Tibial nerve (tissue), 4 donors: Measurements from ENCODE around the gene MFRP.

ENCODE experiments used
- CTCF ChIP-seq, 5 experiments: fragments of 200-600 bp in 3 of 5; fragments of 450-650 bp in 2 of 5; sonication (generic) in 3 of 5; IDR thresholded peaks; one replicate each; pipeline ENCODE4 v1.5.1; 2016 to 2019; ENCODE audit warnings: antibody characterized with exemption in 5 of 5, mild to moderate bottlenecking in 3 of 5, moderate library complexity in 2 of 5
- EP300 ChIP-seq, 2 donors: sonication (generic); formaldehyde crosslinking; IDR thresholded peaks; one replicate each; pipeline ENCODE4 v1.6.1; 2017; ENCODE audit warnings: antibody characterized with exemption in 2 of 2, mild to moderate bottlenecking in 1 of 2
- POLR2A ChIP-seq, 2 donors: fragments of 450-650 bp; IDR thresholded peaks; one replicate each; pipeline ENCODE4 v1.6.1; 2017; ENCODE audit warnings: antibody characterized with exemption in 2 of 2, mild to moderate bottlenecking in 2 of 2, moderate library complexity in 2 of 2

DNA sequence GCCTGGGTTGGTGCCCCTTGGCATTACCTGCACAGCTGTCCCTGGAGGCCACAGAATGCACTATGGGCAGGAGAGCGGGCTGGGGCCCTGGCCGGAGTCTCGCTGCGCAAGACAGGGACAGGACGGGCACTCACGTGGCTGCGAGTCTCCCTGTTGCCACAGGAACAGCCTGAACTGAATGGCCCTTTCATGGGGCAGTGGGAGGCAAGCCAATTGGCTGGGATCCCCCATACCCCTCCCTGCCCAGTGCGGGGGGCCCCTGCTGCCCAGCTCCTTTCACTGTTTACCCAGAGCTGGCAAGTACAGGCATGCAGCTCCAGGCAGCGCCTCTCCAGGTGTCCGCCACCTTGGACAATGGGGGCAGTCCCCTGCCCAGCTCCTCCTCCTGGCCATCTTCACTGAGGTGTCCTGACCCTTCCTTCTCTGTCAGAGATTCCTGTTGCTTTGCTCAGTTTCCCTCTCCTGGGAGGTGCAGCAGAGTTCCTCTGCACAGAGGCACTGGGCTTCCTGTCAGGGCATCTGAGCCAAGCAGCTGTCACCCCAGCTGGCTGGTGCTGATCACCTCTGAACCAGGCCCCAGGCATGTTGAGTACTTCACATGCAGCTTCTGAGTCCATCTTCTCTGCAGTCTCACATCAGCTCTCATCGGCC, 29.8 kb upstream of the MFRP start:
- TF ChIP-seq EP300 (IDR thresholded peaks at IDR 0.05): peak; percentile 71 to 84
- no peak for TF ChIP-seq CTCF (IDR thresholded peaks at IDR 0.05)
- TF ChIP-seq POLR2A (IDR thresholded peaks at IDR 0.05): peak in 1 of 2 donors; percentile 36
